Body of pancreas (tissue), 4 donors: ENCODE results near the gene CIPC.

Source experiments
- CTCF ChIP-seq, 7 experiments: fragments of 450-650 bp in 4 of 7; fragments of 200-600 bp in 3 of 7; sonication (generic) in 3 of 7; IDR thresholded peaks; one replicate each; pipeline ENCODE4 v1.5.1; 2016 to 2019; ENCODE audit warnings: antibody characterized with exemption in 7 of 7
- POLR2A ChIP-seq, 3 donors: fragments of 450-650 bp; IDR thresholded peaks; one replicate each; pipeline ENCODE4 v1.6.1; 2016; ENCODE audit warnings: antibody characterized with exemption in 3 of 3, mild to moderate bottlenecking in 2 of 3

- TF ChIP-seq CTCF (IDR thresholded peaks at IDR 0.05) (no peak), POLR2A (IDR thresholded peaks at IDR 0.05) (no peak)
Measured at GRCh38 chr14:77055306-77055705, 42.8 kb upstream of the CIPC start.
